Activated T-helper 17 cell treated with anti-CD3 and anti-CD28 coated beads, Interleukin-2, amount 50 U/mL, for 72 hours (primary cell): Measurements from ENCODE around the gene EPB41L2. TPM values are rescaled to one million over a fixed set of nuclear protein-coding genes. Genes with fewer than 3 reads are reported as not detected.

Experiments used
- ATAC-seq: fragments of 150-1000 bp; cut with Tn5 transposase; replicated peaks from 2 replicates; pipeline ENCODE4 v1.10.0; 2021; ENCODE audit warnings: mild to moderate bottlenecking, moderate library complexity
- H3K27ac Mint-ChIP-seq: one replicate; pipeline ENCODE4 v1.8.0; 2022; ENCODE audit warnings: mixed read lengths
- H3K27me3 Mint-ChIP-seq: one replicate; pipeline ENCODE4 v1.8.0; 2022; ENCODE audit warnings: mixed read lengths
- H3K36me3 Mint-ChIP-seq: one replicate; pipeline ENCODE4 v1.8.0; 2022; ENCODE audit warnings: low read depth, mild to moderate bottlenecking, mixed read lengths
- H3K4me1 Mint-ChIP-seq: one replicate; pipeline ENCODE4 v1.8.0; 2022; ENCODE audit warnings: mixed read lengths
- H3K4me3 Mint-ChIP-seq: one replicate; pipeline ENCODE4 v1.8.0; 2022; ENCODE audit warnings: mild to moderate bottlenecking, mixed read lengths
- H3K9me3 Mint-ChIP-seq: one replicate; pipeline ENCODE4 v1.8.0; 2022; ENCODE audit warnings: mixed read lengths
- total RNA-seq, 2 donors: library from RNA; stranded (reverse); gene quantifications; one replicate each; pipeline ENCODE4 v1.2.3, GENCODE V29; 2022

EPB41L2 gene
- total RNA-seq, 2 donors from 2014 or later = 31.0 to 49.3 TPM

- no peaks in the 10 kb centered on the region for H3K36me3 Mint-ChIP-seq
- no peaks in the 10 kb centered on the region for H3K4me1 Mint-ChIP-seq
- no peak overlapping the region for H3K27ac Mint-ChIP-seq
- no peaks in the 10 kb centered on the region for H3K27me3 Mint-ChIP-seq
- no peaks in the 10 kb centered on the region for H3K9me3 Mint-ChIP-seq
- no peak for ATAC-seq
- H3K4me3 Mint-ChIP-seq = no peak overlapping the region
These were observed 209.4 kb downstream of the EPB41L2 start for GRCh38 chr6:130853555-130854183.

- no peaks in the 10 kb centered on the region for H3K9me3 Mint-ChIP-seq
- no peaks in the 10 kb centered on the region for H3K36me3 Mint-ChIP-seq
- H3K27me3 Mint-ChIP-seq = no peaks in the 10 kb centered on the region
- H3K4me3 Mint-ChIP-seq = no peak overlapping the region
- H3K4me1 Mint-ChIP-seq = no peaks in the 10 kb centered on the region
- H3K27ac Mint-ChIP-seq = no peak overlapping the region
- ATAC-seq = no peak
These were observed 210.0 kb downstream of the EPB41L2 start for GRCh38 chr6:130852844-130853554.

GRCh38 chr6:130851026-130851425, 212.0 kb downstream of the EPB41L2 start:
- Mint-ChIP-seq H3K36me3 (no peaks in the 10 kb centered on the region), H3K4me3 (no peak overlapping the region), H3K4me1 (no peaks in the 10 kb centered on the region), H3K27ac (peak overlapping the region; percentile 41), H3K27me3 (no peaks in the 10 kb centered on the region), H3K9me3 (no peaks in the 10 kb centered on the region)
- peak; percentile 60 for ATAC-seq

- Mint-ChIP-seq H3K36me3 (no peaks in the 10 kb centered on the region), H3K27ac (no peak overlapping the region), H3K4me3 (no peak overlapping the region), H3K4me1 (no peaks in the 10 kb centered on the region), H3K27me3 (no peaks in the 10 kb centered on the region), H3K9me3 (no peaks in the 10 kb centered on the region)
- ATAC-seq = no peak
These were observed 213.5 kb downstream of the EPB41L2 start for GRCh38 chr6:130849594-130849993.

GRCh38 chr6:130848945-130849344, 214.1 kb downstream of the EPB41L2 start:
- Mint-ChIP-seq H3K4me1 (no peaks in the 10 kb centered on the region), H3K27ac (no peak overlapping the region), H3K9me3 (no peaks in the 10 kb centered on the region), H3K27me3 (no peaks in the 10 kb centered on the region), H3K4me3 (no peak overlapping the region), H3K36me3 (no peaks in the 10 kb centered on the region)
- peak; percentile 97 for ATAC-seq

GRCh38 chr6:130847001-130847910, 215.8 kb downstream of the EPB41L2 start:
- no peaks in the 10 kb centered on the region for H3K9me3 Mint-ChIP-seq
- no peak for ATAC-seq
- H3K27ac Mint-ChIP-seq = no peak overlapping the region
- H3K36me3 Mint-ChIP-seq = no peaks in the 10 kb centered on the region
- no peaks in the 10 kb centered on the region for H3K27me3 Mint-ChIP-seq
- no peaks in the 10 kb centered on the region for H3K4me1 Mint-ChIP-seq
- no peak overlapping the region for H3K4me3 Mint-ChIP-seq

- H3K4me1 Mint-ChIP-seq = no peaks in the 10 kb centered on the region
These were observed 216.5 kb downstream of the EPB41L2 start for GRCh38 chr6:130846501-130846900.

GRCh38 chr6:130843575-130844320, 219.3 kb downstream of the EPB41L2 start:
- ATAC-seq = peak; percentile 52
- H3K27me3 Mint-ChIP-seq = no peaks in the 10 kb centered on the region
- no peaks in the 10 kb centered on the region for H3K4me1 Mint-ChIP-seq
- H3K4me3 Mint-ChIP-seq = no peak overlapping the region
- peaks cover 2% of the 10 kb centered on the region for H3K36me3 Mint-ChIP-seq
- H3K27ac Mint-ChIP-seq = no peak overlapping the region
- no peaks in the 10 kb centered on the region for H3K9me3 Mint-ChIP-seq

More at GRCh38 chr6:130846501-130846900, 216.5 kb downstream of the EPB41L2 start:
- no peak overlapping the region for H3K27ac Mint-ChIP-seq
- no peak for ATAC-seq
- no peaks in the 10 kb centered on the region for H3K9me3 Mint-ChIP-seq
- H3K27me3 Mint-ChIP-seq = no peaks in the 10 kb centered on the region
- no peak overlapping the region for H3K4me3 Mint-ChIP-seq
- no peaks in the 10 kb centered on the region for H3K36me3 Mint-ChIP-seq

GRCh38 chr6:130841128-130841728, 221.8 kb downstream of the EPB41L2 start:
- Mint-ChIP-seq H3K4me3 (no peak overlapping the region), H3K4me1 (no peaks in the 10 kb centered on the region), H3K27me3 (no peaks in the 10 kb centered on the region), H3K9me3 (no peaks in the 10 kb centered on the region), H3K27ac (no peak overlapping the region), H3K36me3 (peaks cover 4% of the 10 kb centered on the region)
- ATAC-seq = no peak

- Mint-ChIP-seq H3K36me3 (peaks cover 4% of the 10 kb centered on the region), H3K27me3 (no peaks in the 10 kb centered on the region), H3K27ac (no peak overlapping the region), H3K9me3 (no peaks in the 10 kb centered on the region), H3K4me1 (no peaks in the 10 kb centered on the region), H3K4me3 (no peak overlapping the region)
- ATAC-seq = no peak
These were observed 223.0 kb downstream of the EPB41L2 start for GRCh38 chr6:130840050-130840449.

GRCh38 chr6:130839379-130839778, 223.7 kb downstream of the EPB41L2 start:
- no peaks in the 10 kb centered on the region for H3K9me3 Mint-ChIP-seq
- no peak overlapping the region for H3K4me3 Mint-ChIP-seq
- peaks cover 4% of the 10 kb centered on the region for H3K36me3 Mint-ChIP-seq
- no peaks in the 10 kb centered on the region for H3K4me1 Mint-ChIP-seq
- no peak for ATAC-seq
- H3K27ac Mint-ChIP-seq = no peak overlapping the region
- no peaks in the 10 kb centered on the region for H3K27me3 Mint-ChIP-seq

GRCh38 chr6:130838951-130839350, 224.1 kb downstream of the EPB41L2 start:
- Mint-ChIP-seq H3K27ac (no peak overlapping the region), H3K4me1 (no peaks in the 10 kb centered on the region), H3K4me3 (no peak overlapping the region), H3K9me3 (no peaks in the 10 kb centered on the region), H3K27me3 (no peaks in the 10 kb centered on the region), H3K36me3 (peaks cover 4% of the 10 kb centered on the region)
- ATAC-seq = no peak

- no peaks in the 10 kb centered on the region for H3K27me3 Mint-ChIP-seq
- no peak overlapping the region for H3K4me3 Mint-ChIP-seq
- ATAC-seq = no peak
- no peaks in the 10 kb centered on the region for H3K9me3 Mint-ChIP-seq
- H3K27ac Mint-ChIP-seq = no peak overlapping the region
- peaks cover 4% of the 10 kb centered on the region for H3K36me3 Mint-ChIP-seq
- H3K4me1 Mint-ChIP-seq = no peaks in the 10 kb centered on the region
These were observed 224.7 kb downstream of the EPB41L2 start for GRCh38 chr6:130838250-130838860.
